Upper lobe of left lung (tissue), 6 donors: ENCODE data around the gene ZNF638. TPM values are rescaled to one million over a fixed set of nuclear protein-coding genes. Genes with fewer than 3 reads are reported as not detected.
A peak's percentile ranks its signal among the peaks of the same experiment; 100 is the strongest.

Experiments
- ATAC-seq, 2 donors: fragments of 200-7000 bp; cut with Tn5 transposase; one replicate each; pipeline ENCODE4 v1.9.1; 2022; ENCODE audit warnings: mild to moderate bottlenecking in 2 of 2, moderate library complexity in 2 of 2; ENCODE audit not compliant: low FRiP score in 2 of 2
- DNase-seq, 2 donors: peaks; one replicate each; pipeline ENCODE4 v3.0.0-alpha.2; 2019 to 2020
- H3K27ac ChIP-seq, 4 donors: fragments of 200-600 bp; sonication (generic); one replicate each; pipeline ENCODE4 v1.5.1; 2016 to 2019
- H3K27me3 ChIP-seq, 4 donors: fragments of 200-600 bp; sonication (generic); one replicate each; pipeline ENCODE4 v1.5.1; 2017 to 2019
- H3K36me3 ChIP-seq, 4 donors: fragments of 200-600 bp; sonication (generic); one replicate each; pipeline ENCODE4 v1.5.1; 2016 to 2019
- H3K4me1 ChIP-seq, 4 donors: fragments of 200-600 bp; sonication (generic); one replicate each; pipeline ENCODE4 v1.5.1; 2018 to 2019
- H3K4me3 ChIP-seq, 4 donors: fragments of 200-600 bp; sonication (generic); one replicate each; pipeline ENCODE4 v1.5.1; 2017 to 2019; ENCODE audit warnings: mild to moderate bottlenecking in 2 of 4, moderate library complexity in 1 of 4
- H3K9me3 ChIP-seq, 4 donors: fragments of 200-600 bp; sonication (generic); one replicate each; pipeline ENCODE4 v1.5.1; 2018 to 2019
- EP300 ChIP-seq, 4 donors: sonication (generic); formaldehyde crosslinking; IDR thresholded peaks; one replicate each; pipeline ENCODE4 v1.5.1; 2017; ENCODE audit warnings: antibody characterized with exemption in 4 of 4, control low read depth in 2 of 4
- POLR2A ChIP-seq, 4 donors: fragments of 450-650 bp; IDR thresholded peaks; one replicate each; pipeline ENCODE4 v1.5.1; 2016 to 2017; ENCODE audit warnings: antibody characterized with exemption in 4 of 4, mild to moderate bottlenecking in 2 of 4
- POLR2AphosphoS5 ChIP-seq, 2 donors: sonication (generic); formaldehyde crosslinking; IDR thresholded peaks; one replicate each; pipeline ENCODE4 v1.5.1; 2017; ENCODE audit warnings: antibody characterized with exemption in 2 of 2
- WGBS, 2 donors: methylation state at CpG; one replicate each; pipeline ENCODE4 v1.1.5; 2017 to 2018; 5-methylcytosine and 5-hydroxymethylcytosine counted together
- total RNA-seq, 6 donors: library from RNA; depleted of rRNA in 4 of 6; stranded (reverse); fragments of >200 nt in 4 of 6; gene quantifications; one replicate each; pipeline versions ENCODE4 v1.1.0 to v1.2.1, GENCODE V29; 2016 to 2021
- TF ChIP-seq, protein P1 (sequence below), 6 experiments: fragments of 450-650 bp in 4 of 6; fragments of 200-600 bp in 2 of 6; sonication (generic) in 2 of 6; IDR thresholded peaks; one replicate each; pipeline ENCODE4 v1.5.1; 2016 to 2019; ENCODE audit warnings: antibody characterized with exemption in 6 of 6
- donor health status: DM: no; HTN: no; CAD: no; lungs with moderate emphysema.
- donor health status: DM: no; HTN: yes; CAD: no; lungs with severe emphysema.

Gene ZNF638
- total RNA-seq, 6 donors from 2014 or later: 87.5 to 405 (median 115) TPM

DNA sequence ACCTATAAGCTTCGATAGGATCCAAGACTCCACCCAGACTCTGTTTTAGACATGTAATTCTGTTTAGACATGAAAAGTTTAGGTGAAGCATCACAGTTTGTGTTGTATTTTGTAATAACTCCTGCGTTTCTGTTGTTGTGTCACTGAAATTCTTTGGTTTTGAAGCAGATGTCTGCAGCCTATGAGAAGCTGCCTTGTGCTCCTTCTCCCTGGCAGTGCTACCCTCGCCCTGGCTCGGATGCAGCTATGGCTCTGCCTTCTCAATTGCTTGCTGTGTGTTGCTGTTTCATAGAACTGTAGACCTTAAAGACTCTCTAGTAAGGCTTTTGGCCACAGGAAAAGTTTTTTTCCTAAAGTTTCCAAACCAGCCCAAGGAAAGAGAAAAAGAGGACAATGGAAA lies 40.2 kb upstream of the ZNF638 start:
- Histone ChIP-seq H3K9me3 (no peaks in the 10 kb centered on the region), H3K27ac (no peak overlapping the region), H3K27me3 (no peaks in the 10 kb centered on the region), H3K36me3 (no peaks in the 10 kb centered on the region), H3K4me1 (no peaks in the 10 kb centered on the region), H3K4me3 (no peak overlapping the region)
- ATAC-seq (no peak), DNase-seq (no peak)
- 69 to 73% methylated on average over 4 of the region's 4 CpGs for whole genome bisulfite sequencing, 2 donors
- TF ChIP-seq POLR2AphosphoS5 (IDR thresholded peaks at IDR 0.05) (no peak), POLR2A (IDR thresholded peaks at IDR 0.05) (no peak), EP300 (IDR thresholded peaks at IDR 0.05) (no peak)
- TF ChIP-seq, protein P1, sequence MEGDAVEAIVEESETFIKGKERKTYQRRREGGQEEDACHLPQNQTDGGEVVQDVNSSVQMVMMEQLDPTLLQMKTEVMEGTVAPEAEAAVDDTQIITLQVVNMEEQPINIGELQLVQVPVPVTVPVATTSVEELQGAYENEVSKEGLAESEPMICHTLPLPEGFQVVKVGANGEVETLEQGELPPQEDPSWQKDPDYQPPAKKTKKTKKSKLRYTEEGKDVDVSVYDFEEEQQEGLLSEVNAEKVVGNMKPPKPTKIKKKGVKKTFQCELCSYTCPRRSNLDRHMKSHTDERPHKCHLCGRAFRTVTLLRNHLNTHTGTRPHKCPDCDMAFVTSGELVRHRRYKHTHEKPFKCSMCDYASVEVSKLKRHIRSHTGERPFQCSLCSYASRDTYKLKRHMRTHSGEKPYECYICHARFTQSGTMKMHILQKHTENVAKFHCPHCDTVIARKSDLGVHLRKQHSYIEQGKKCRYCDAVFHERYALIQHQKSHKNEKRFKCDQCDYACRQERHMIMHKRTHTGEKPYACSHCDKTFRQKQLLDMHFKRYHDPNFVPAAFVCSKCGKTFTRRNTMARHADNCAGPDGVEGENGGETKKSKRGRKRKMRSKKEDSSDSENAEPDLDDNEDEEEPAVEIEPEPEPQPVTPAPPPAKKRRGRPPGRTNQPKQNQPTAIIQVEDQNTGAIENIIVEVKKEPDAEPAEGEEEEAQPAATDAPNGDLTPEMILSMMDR (IDR thresholded peaks at IDR 0.05): no peak

DNA sequence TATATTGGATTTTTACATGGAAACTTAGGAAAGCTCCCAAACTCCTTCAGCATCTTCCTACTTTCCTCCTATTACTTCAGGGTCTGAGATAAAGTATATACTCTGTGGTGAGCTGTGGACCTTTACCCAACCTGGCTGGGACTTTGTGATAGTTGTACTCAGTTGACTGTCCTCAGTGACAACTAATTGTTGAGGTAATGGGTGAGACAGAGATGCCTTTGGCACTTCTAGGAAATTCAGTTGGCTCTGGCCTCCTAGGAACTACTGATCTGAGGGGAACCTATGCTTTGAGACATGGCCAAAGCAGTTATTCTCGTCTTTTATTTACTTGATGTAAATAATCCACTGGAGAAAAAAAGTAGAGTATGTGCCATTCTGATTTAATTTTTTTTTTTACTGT lies 39.4 kb upstream of the ZNF638 start:
- DNase-seq (no peak), ATAC-seq (no peak)
- H3K27ac ChIP-seq: no peak overlapping the region
- H3K4me3 ChIP-seq: no peak overlapping the region
- no peak for TF ChIP-seq EP300 (IDR thresholded peaks at IDR 0.05)
- H3K9me3 ChIP-seq: no peaks in the 10 kb centered on the region
- WGBS, 2 donors: 37 to 70% methylated on average over 1 of the region's 1 CpG
- H3K36me3 ChIP-seq: no peaks in the 10 kb centered on the region
- no peaks in the 10 kb centered on the region for H3K4me1 ChIP-seq
- H3K27me3 ChIP-seq: no peaks in the 10 kb centered on the region

DNA sequence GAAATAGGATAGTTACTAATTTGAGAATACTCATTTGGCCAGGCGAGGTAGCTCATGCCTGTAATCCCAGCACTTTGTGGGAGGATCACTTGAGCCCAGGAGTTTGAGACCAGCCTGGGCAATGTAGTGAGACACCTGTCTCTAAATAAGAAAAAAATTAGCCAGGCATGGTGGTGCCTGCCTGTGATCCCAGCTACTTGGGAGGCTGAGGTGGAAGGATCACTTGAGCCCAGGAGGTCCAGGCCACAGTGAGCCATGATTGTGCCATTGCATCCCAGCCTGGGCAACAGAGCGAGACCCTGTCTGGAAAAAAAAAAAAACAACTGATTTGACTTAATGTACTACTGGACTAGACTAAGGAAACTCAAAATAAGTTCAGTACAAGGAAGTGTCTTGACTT lies 32.7 kb upstream of the ZNF638 start:
- H3K36me3 ChIP-seq: no peaks in the 10 kb centered on the region
- 80 to 86% methylated on average over 2 of the region's 2 CpGs for WGBS, 2 donors
- H3K4me1 ChIP-seq: no peaks in the 10 kb centered on the region
- H3K4me3 ChIP-seq: no peak overlapping the region
- H3K27me3 ChIP-seq: no peaks in the 10 kb centered on the region
- no peaks in the 10 kb centered on the region for H3K9me3 ChIP-seq
- DNase-seq (no peak), ATAC-seq (no peak)
- no peak overlapping the region for H3K27ac ChIP-seq
- TF ChIP-seq EP300 (IDR thresholded peaks at IDR 0.05) (no peak), POLR2AphosphoS5 (IDR thresholded peaks at IDR 0.05) (no peak), POLR2A (IDR thresholded peaks at IDR 0.05) (no peak)
- TF ChIP-seq, protein P1 (IDR thresholded peaks at IDR 0.05): no peak

DNA sequence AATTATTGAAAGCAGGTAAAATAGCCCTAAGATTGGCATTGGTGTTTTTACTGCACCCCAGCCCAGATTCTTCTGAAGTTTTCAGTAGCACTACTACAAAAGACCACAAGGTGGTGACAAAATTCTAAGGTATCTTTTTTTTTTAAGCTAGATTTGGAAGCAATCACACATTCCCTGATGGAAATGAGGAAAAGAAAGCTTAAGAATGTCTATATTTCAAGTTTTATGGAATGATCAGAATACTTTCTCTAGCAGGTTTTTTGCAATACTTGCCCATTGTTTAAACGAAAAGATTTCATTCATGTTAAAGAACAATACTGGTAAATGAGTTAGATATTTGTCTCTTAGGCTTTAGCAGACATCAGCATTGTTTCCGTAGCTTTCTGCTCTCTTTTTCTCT lies 32.1 kb upstream of the ZNF638 start:
- DNase-seq (no peak), ATAC-seq (peak in 1 of 2 donors; percentile 51)
- Histone ChIP-seq H3K9me3 (no peaks in the 10 kb centered on the region), H3K4me3 (no peak overlapping the region), H3K27ac (no peak overlapping the region), H3K4me1 (no peaks in the 10 kb centered on the region), H3K36me3 (no peaks in the 10 kb centered on the region), H3K27me3 (no peaks in the 10 kb centered on the region)
- 64 to 81% methylated on average over 2 of the region's 2 CpGs for WGBS, 2 donors
- TF ChIP-seq POLR2AphosphoS5 (IDR thresholded peaks at IDR 0.05): no peak
- TF ChIP-seq, protein P1 (IDR thresholded peaks at IDR 0.05): peak; percentile 40 to 77 (median 56)

DNA sequence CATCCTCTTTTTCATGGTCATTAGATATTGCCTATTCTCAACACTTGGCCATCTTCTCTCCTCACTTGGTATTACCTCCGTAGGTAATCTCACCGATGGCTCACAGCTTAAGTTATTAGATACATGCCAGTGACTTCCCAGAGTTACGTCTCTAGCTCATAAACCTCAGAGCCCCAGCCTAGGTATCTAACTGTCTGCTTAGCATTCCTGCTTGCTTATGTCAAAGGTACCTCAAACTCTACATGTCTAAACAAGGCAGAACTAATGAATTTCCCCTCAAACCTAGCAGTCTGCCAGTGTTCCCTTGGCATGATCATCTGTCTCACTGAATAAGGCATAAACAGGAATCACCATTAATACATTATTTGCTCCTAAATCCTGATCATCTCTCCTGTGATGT lies 27.7 kb upstream of the ZNF638 start:
- no peaks in the 10 kb centered on the region for H3K36me3 ChIP-seq
- no peaks in the 10 kb centered on the region for H3K27me3 ChIP-seq
- no peaks in the 10 kb centered on the region for H3K9me3 ChIP-seq
- ATAC-seq (no peak), DNase-seq (no peak)
- no peak overlapping the region for H3K27ac ChIP-seq
- 97 to 98% methylated on average over 3 of the region's 3 CpGs for WGBS, 2 donors
- no peaks in the 10 kb centered on the region for H3K4me1 ChIP-seq
- TF ChIP-seq POLR2A (IDR thresholded peaks at IDR 0.05) (no peak), POLR2AphosphoS5 (IDR thresholded peaks at IDR 0.05) (no peak), EP300 (IDR thresholded peaks at IDR 0.05) (no peak)
- TF ChIP-seq, protein P1 (IDR thresholded peaks at IDR 0.05): no peak
- H3K4me3 ChIP-seq: no peak overlapping the region
